ENCODE results near the gene CLIC5.

CLIC5 gene

DNA sequence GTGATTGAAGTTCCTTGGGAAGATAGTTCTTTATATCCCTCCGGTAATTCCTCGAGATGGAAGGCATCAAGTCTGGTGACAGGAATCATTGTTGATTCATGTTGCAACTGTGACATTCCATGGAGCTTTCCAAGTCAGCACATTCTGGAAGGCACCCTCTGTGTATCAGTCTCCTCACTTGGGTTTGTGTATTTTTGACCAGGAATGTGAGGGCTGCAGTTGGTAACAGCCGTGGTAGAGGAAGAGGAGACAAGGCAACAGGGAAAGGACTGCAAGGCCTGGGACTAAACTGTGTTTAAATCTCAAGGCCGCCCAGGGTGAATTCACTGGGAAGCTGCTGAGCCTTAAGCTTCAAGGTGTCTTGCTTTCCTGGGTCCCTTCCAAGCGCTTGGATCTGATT, 99.0 kb downstream of the CLIC5 start:
- TF ChIP-seq FOXM1 (IDR thresholded peaks at IDR 0.05; ENCODE audit: borderline replicate concordance, low read depth) (no peak), CEBPB (IDR thresholded peaks at IDR 0.05) (no peak), EP300 (IDR thresholded peaks at IDR 0.05; ENCODE audit: borderline replicate concordance) (no peak), CREB1 (IDR thresholded peaks at IDR 0.05; ENCODE audit: low read depth) (no peak), NFIC (IDR thresholded peaks at IDR 0.05) (no peak), YY1 (IDR thresholded peaks at IDR 0.05; ENCODE audit: low read depth) (no peak), RAD21 (IDR thresholded peaks at IDR 0.05; ENCODE audit: low read depth) (no peak), TAF1 (IDR thresholded peaks at IDR 0.05; ENCODE audit: low read depth) (no peak), TEAD4 (IDR thresholded peaks at IDR 0.05) (no peak), ZBTB7A (IDR thresholded peaks at IDR 0.05; ENCODE audit: low read depth) (no peak), EGR1 (IDR thresholded peaks at IDR 0.05) (no peak)
- TF ChIP-seq, protein P1, sequence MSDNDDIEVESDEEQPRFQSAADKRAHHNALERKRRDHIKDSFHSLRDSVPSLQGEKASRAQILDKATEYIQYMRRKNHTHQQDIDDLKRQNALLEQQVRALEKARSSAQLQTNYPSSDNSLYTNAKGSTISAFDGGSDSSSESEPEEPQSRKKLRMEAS (IDR thresholded peaks at IDR 0.05): no peak
- TF ChIP-seq, protein P2, sequence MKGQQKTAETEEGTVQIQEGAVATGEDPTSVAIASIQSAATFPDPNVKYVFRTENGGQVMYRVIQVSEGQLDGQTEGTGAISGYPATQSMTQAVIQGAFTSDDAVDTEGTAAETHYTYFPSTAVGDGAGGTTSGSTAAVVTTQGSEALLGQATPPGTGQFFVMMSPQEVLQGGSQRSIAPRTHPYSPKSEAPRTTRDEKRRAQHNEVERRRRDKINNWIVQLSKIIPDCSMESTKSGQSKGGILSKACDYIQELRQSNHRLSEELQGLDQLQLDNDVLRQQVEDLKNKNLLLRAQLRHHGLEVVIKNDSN (IDR thresholded peaks at IDR 0.05): no peak
- TF ChIP-seq, protein P3, sequence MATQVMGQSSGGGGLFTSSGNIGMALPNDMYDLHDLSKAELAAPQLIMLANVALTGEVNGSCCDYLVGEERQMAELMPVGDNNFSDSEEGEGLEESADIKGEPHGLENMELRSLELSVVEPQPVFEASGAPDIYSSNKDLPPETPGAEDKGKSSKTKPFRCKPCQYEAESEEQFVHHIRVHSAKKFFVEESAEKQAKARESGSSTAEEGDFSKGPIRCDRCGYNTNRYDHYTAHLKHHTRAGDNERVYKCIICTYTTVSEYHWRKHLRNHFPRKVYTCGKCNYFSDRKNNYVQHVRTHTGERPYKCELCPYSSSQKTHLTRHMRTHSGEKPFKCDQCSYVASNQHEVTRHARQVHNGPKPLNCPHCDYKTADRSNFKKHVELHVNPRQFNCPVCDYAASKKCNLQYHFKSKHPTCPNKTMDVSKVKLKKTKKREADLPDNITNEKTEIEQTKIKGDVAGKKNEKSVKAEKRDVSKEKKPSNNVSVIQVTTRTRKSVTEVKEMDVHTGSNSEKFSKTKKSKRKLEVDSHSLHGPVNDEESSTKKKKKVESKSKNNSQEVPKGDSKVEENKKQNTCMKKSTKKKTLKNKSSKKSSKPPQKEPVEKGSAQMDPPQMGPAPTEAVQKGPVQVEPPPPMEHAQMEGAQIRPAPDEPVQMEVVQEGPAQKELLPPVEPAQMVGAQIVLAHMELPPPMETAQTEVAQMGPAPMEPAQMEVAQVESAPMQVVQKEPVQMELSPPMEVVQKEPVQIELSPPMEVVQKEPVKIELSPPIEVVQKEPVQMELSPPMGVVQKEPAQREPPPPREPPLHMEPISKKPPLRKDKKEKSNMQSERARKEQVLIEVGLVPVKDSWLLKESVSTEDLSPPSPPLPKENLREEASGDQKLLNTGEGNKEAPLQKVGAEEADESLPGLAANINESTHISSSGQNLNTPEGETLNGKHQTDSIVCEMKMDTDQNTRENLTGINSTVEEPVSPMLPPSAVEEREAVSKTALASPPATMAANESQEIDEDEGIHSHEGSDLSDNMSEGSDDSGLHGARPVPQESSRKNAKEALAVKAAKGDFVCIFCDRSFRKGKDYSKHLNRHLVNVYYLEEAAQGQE (IDR thresholded peaks at IDR 0.05; ENCODE audit: low read depth): no peak

DNA sequence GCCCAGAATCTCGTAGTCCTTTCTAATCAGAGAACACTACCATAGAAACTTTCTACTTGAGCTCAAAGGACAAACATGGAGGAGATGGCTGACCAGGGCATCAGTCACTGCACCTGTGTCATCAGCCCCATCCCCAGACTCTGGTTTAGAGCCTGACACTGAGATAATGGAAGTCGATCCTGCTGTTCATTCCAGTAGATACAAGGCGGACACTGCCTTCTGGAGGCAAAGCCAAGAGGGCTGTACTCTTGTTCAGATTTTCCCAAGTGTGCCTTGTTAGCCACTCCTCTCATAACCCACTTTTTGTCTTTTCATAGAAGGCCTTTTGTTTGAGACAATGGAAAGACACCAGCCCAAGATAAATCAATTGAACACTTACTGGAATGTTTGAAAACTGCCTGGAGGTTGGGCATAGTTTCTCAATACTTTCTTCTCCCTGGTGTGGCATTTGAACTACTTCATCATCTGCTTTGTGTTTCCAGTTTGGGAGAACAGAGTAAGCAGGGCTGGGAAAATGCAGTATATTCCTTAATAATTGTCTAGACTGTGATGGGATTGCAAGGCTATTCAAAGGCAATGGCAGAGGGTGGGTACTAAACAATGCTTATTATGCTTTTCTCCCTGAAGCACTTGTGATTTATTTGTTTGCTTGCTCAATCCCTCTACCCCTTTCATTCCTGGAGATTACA, 99.7 kb downstream of the CLIC5 start:
- no peak for TF ChIP-seq FOXM1 (IDR thresholded peaks at IDR 0.05; ENCODE audit: borderline replicate concordance, low read depth)
- no peak for TF ChIP-seq YY1 (IDR thresholded peaks at IDR 0.05; ENCODE audit: low read depth)
- no peak for TF ChIP-seq CREB1 (IDR thresholded peaks at IDR 0.05; ENCODE audit: low read depth)
- no peak for TF ChIP-seq RAD21 (IDR thresholded peaks at IDR 0.05; ENCODE audit: low read depth)
- no peak for TF ChIP-seq EGR1 (IDR thresholded peaks at IDR 0.05)
- TF ChIP-seq, protein P3 (IDR thresholded peaks at IDR 0.05; ENCODE audit: low read depth): no peak
- TF ChIP-seq, protein P2 (IDR thresholded peaks at IDR 0.05): no peak
- no peak for TF ChIP-seq TEAD4 (IDR thresholded peaks at IDR 0.05)
- no peak for TF ChIP-seq EP300 (IDR thresholded peaks at IDR 0.05; ENCODE audit: borderline replicate concordance)
- TF ChIP-seq TCF12 (IDR thresholded peaks at IDR 0.05; ENCODE audit: low read depth): no peak
- no peak for TF ChIP-seq CEBPB (IDR thresholded peaks at IDR 0.05)
- no peak for TF ChIP-seq NFIC (IDR thresholded peaks at IDR 0.05)

DNA sequence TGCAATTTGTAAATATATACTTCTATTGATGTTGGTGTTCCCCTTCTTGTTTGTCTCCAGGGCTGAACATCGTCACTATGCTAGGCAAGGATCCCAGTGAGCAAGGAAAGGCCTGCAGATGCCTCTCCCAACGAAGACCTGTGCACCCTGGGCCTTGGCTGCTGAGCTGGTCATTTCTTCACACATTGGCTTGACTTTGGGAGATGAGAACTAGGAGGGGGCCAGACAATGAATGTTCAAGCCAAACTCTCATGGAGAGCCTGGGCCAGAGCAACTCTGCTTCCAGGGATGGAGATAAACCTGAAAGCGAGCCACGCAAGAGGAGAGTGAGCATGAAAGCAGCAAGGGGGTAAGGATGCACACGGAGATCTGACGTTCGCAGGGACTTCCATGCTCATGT, 104.0 kb downstream of the CLIC5 start:
- TF ChIP-seq YY1 (IDR thresholded peaks at IDR 0.05; ENCODE audit: low read depth) (no peak), TEAD4 (IDR thresholded peaks at IDR 0.05) (no peak), TCF12 (IDR thresholded peaks at IDR 0.05; ENCODE audit: low read depth) (no peak), EP300 (IDR thresholded peaks at IDR 0.05; ENCODE audit: borderline replicate concordance) (no peak)
- TF ChIP-seq, protein P1 (IDR thresholded peaks at IDR 0.05): no peak
- TF ChIP-seq, protein P2 (IDR thresholded peaks at IDR 0.05): no peak

DNA sequence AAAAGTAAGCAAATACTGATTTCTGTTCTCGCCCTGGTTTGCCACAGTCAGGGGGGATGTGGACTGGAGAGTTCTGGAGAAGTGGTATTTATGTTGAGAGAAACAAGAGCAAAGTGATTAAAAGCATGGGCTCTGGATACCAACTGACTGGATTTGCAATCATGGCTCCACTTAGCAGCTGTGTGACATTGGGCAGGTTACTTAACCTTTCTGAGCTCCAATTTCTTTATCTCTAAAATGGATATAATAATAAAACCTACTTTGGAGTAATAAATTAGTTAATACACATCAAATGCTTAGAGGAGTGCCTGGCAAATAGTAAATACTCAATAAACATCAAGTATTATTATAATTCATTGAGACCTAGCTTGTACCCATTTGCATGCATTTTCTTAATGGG, 111.7 kb downstream of the CLIC5 start:
- TF ChIP-seq RAD21 (IDR thresholded peaks at IDR 0.05; ENCODE audit: low read depth) (no peak), CEBPB (IDR thresholded peaks at IDR 0.05) (no peak), CREB1 (IDR thresholded peaks at IDR 0.05; ENCODE audit: low read depth) (no peak), ZBTB7A (IDR thresholded peaks at IDR 0.05; ENCODE audit: low read depth) (no peak), YY1 (IDR thresholded peaks at IDR 0.05; ENCODE audit: low read depth) (no peak), TAF1 (IDR thresholded peaks at IDR 0.05; ENCODE audit: low read depth) (no peak), TCF12 (IDR thresholded peaks at IDR 0.05; ENCODE audit: low read depth) (no peak), EP300 (IDR thresholded peaks at IDR 0.05; ENCODE audit: borderline replicate concordance) (no peak), NFIC (IDR thresholded peaks at IDR 0.05) (no peak), TEAD4 (IDR thresholded peaks at IDR 0.05) (no peak), EGR1 (IDR thresholded peaks at IDR 0.05) (no peak), FOXM1 (IDR thresholded peaks at IDR 0.05; ENCODE audit: borderline replicate concordance, low read depth) (no peak)
- TF ChIP-seq, protein P3 (IDR thresholded peaks at IDR 0.05; ENCODE audit: low read depth): no peak
- TF ChIP-seq, protein P1 (IDR thresholded peaks at IDR 0.05): no peak
- TF ChIP-seq, protein P2 (IDR thresholded peaks at IDR 0.05): no peak
